K562 (cell line): Measurements from ENCODE around the gene OCIAD1.
"Not testable (repeated sequence)": the region's sequence is repeated elsewhere in the genome, so short reads cannot be mapped to it uniquely, and the experiment has no call there.

Experiments
- CTCF ChIP-seq, 3 experiments: IDR thresholded peaks in 2 of 3; conservative IDR thresholded peaks in 1 of 3; 2 replicates each; pipeline ENCODE4 v1.5.1; 2011 to 2012; ENCODE audit warnings: low read length in 3 of 3, mild to moderate bottlenecking in 3 of 3, control low read depth in 2 of 3, improper control_type of control experiment in 1 of 3, inconsistent platforms in 1 of 3, low read depth in 1 of 3, mixed read lengths in 1 of 3, moderate library complexity in 1 of 3; ENCODE audit not compliant: insufficient read depth in 2 of 3
- GTF2F1 ChIP-seq: IDR thresholded peaks from 2 replicates; pipeline ENCODE4 v1.6.1; 2011; ENCODE audit warnings: low read depth, low read length, improper control_type of control experiment
- HMG20A ChIP-seq: fragments of 450-650 bp; formaldehyde crosslinking; conservative IDR thresholded peaks from 2 replicates; pipeline ENCODE4 v1.4.0; 2020; ENCODE audit warnings: mild to moderate bottlenecking, mixed read lengths
- HMGXB4 ChIP-seq: sonication (generic); formaldehyde crosslinking; IDR thresholded peaks from 2 replicates; pipeline ENCODE4 v1.8.1; 2023; ENCODE audit warnings: mild to moderate bottlenecking, missing genetic modification reagents
- POLR2A ChIP-seq: fragments of 450-650 bp; conservative IDR thresholded peaks from 2 replicates; pipeline ENCODE4 v1.6.1; 2016
- SMC3 ChIP-seq: conservative IDR thresholded peaks from 2 replicates; pipeline ENCODE4 v1.6.1; 2011; ENCODE audit warnings: low read depth, low read length, improper control_type of control experiment; ENCODE audit not compliant: insufficient read depth
- SP1 ChIP-seq: sonication (generic); formaldehyde crosslinking; IDR thresholded peaks from 2 replicates; pipeline ENCODE4 v1.8.1; 2022; ENCODE audit warnings: mild to moderate bottlenecking, missing genetic modification reagents
- TCF7L2 ChIP-seq: fragments of 150-350 bp; IDR thresholded peaks from 2 replicates; pipeline ENCODE4 v1.6.1; 2016; ENCODE audit warnings: low read depth, mild to moderate bottlenecking, low read length, moderate library complexity
- ZNF263 ChIP-seq: sonication (generic); formaldehyde crosslinking; IDR thresholded peaks from 2 replicates; pipeline ENCODE4 v1.8.0; 2022; ENCODE audit warnings: mild to moderate bottlenecking, missing genetic modification reagents, borderline replicate concordance
- ZNF445 ChIP-seq: fragments of 250-450 bp; sonication (Bioruptor Pico); IDR thresholded peaks from 2 replicates; pipeline ENCODE4 v1.4.0; 2020; ENCODE audit warnings: low read depth, mild to moderate bottlenecking, moderate library complexity
- ZNF699 ChIP-seq: fragments of 250-450 bp; sonication (Bioruptor Pico); IDR thresholded peaks from 2 replicates; pipeline ENCODE4 v1.8.0; 2021; ENCODE audit warnings: mild to moderate bottlenecking, moderate library complexity; ENCODE audit not compliant: insufficient replicate concordance
- TF ChIP-seq, protein P1 (sequence below), 2 experiments: IDR thresholded peaks; 2 replicates each; pipeline ENCODE4 v1.6.1; 2011; ENCODE audit warnings: borderline replicate concordance in 1 of 2, control low read depth in 1 of 2, low read depth in 1 of 2, low read length in 1 of 2, mild to moderate bottlenecking in 1 of 2, mixed read lengths in 1 of 2, moderate library complexity in 1 of 2; ENCODE audit not compliant: insufficient read depth in 1 of 2, insufficient read length in 1 of 2, poor library complexity in 1 of 2, severe bottlenecking in 1 of 2; ENCODE audit errors: extremely low read depth in 1 of 2
- TF ChIP-seq, protein P2 (sequence below): fragments of 450-650 bp; IDR thresholded peaks from 2 replicates; pipeline ENCODE4 v1.6.1; 2016; ENCODE audit warnings: low read depth, mild to moderate bottlenecking, moderate library complexity

DNA sequence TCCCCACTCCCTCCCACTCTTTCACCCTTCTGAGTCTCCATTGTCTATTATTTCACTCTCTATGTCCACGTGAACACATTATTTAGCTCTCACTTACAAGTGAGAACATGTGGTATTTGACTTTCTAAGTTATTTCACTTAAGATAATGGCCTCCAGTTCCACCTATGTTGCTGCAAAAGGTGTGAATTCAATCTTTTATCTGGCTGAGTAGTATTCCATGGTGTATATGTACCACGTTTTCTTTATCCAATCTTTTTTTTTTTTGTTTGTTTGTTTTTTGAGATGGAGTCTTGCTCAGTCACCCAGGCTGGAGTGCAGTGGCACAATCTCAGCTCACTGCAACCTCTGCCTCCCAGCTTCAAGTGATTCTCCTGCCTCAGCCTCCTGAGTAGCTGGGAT is 30.7 kb upstream of the OCIAD1 start:
- not testable (repeated sequence) for TF ChIP-seq HMG20A (CRISPR knock-in tag); ZNF263; GTF2F1; HMGXB4; SP1 (CRISPR knock-in tag); SMC3; POLR2A; CTCF (IDR thresholded peaks at IDR 0.05 in 2 of 3, conservative IDR thresholded peaks at IDR 0.05 in 1 of 3; ENCODE audit: insufficient read depth in 2 of 3, low read depth in 1 of 3, low read length in 3 of 3); ZNF699; ZNF445 (CRISPR knock-in tag); TCF7L2
- TF ChIP-seq, protein P1, sequence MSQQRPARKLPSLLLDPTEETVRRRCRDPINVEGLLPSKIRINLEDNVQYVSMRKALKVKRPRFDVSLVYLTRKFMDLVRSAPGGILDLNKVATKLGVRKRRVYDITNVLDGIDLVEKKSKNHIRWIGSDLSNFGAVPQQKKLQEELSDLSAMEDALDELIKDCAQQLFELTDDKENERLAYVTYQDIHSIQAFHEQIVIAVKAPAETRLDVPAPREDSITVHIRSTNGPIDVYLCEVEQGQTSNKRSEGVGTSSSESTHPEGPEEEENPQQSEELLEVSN (IDR thresholded peaks at IDR 0.05; ENCODE audit: borderline replicate concordance in 1 of 2, extremely low read depth in 1 of 2, insufficient read depth in 1 of 2, insufficient read length in 1 of 2, low read depth in 1 of 2, low read length in 1 of 2, poor library complexity in 1 of 2, severe bottlenecking in 1 of 2), result not testable (repeated sequence)
- TF ChIP-seq, protein P2, sequence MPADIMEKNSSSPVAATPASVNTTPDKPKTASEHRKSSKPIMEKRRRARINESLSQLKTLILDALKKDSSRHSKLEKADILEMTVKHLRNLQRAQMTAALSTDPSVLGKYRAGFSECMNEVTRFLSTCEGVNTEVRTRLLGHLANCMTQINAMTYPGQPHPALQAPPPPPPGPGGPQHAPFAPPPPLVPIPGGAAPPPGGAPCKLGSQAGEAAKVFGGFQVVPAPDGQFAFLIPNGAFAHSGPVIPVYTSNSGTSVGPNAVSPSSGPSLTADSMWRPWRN, result not testable (repeated sequence)
